Activated CD4-positive, alpha-beta T cell treated with anti-CD3 and anti-CD28 coated beads for 48 hours (primary cell): ENCODE measurements around the gene ATP5F1D.

ENCODE experiments used
- DNase-seq: peaks from one replicate; pipeline ENCODE4 v3.0.0-alpha.2; 2020

The ATP5F1D gene

DNA sequence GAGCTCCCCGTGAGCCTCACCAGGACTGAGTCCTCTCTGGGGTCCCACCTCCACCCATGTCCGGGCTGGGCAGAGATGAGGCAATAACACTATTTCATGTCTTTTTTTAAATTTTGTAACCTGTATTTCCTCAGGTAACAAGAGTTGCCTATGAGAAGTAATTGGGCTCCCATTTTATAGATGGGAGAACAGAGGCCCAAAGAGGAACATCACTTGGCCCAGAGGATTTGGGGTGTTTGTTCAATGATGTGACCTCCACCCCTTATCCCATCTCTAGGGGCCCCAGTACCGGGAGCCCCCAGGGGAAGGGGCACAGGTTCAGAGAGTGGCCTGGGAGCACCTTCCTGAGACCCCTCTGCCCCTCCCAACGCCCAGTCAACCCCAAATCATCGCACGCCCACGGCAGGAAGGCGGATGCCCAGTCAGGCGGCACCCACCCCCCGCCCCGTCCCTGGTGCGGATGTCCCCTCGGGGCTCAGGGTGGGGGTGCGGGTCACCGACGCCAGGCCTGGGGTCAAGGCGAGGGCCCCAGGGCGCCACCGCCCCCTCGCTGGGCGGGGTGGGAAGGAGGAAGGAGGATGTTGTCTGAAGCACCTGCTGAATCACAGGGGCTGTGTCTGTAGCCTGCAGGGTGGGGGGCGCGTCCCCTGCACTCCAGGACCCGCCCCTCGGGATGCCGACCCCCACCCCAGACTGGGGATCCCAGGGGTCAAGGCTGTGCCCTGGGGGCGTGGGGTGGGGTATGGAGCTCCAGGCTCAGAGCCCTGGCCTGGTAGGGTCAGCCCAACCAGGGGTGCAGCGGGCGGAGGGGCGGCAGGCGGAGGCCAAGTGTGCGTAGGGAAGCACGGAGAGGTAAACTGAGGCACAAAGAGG is 18.6 kb downstream of the ATP5F1D start:
- peak; percentile 63 for DNase-seq

- DNase-seq, result peak; percentile 98
These were observed 19.4 kb downstream of the ATP5F1D start for GRCh38 chr19:1260749-1261537.

GRCh38 chr19:1261538-1261797 is 19.9 kb downstream of the ATP5F1D start:
- DNase-seq, result peak; percentile 44

DNA sequence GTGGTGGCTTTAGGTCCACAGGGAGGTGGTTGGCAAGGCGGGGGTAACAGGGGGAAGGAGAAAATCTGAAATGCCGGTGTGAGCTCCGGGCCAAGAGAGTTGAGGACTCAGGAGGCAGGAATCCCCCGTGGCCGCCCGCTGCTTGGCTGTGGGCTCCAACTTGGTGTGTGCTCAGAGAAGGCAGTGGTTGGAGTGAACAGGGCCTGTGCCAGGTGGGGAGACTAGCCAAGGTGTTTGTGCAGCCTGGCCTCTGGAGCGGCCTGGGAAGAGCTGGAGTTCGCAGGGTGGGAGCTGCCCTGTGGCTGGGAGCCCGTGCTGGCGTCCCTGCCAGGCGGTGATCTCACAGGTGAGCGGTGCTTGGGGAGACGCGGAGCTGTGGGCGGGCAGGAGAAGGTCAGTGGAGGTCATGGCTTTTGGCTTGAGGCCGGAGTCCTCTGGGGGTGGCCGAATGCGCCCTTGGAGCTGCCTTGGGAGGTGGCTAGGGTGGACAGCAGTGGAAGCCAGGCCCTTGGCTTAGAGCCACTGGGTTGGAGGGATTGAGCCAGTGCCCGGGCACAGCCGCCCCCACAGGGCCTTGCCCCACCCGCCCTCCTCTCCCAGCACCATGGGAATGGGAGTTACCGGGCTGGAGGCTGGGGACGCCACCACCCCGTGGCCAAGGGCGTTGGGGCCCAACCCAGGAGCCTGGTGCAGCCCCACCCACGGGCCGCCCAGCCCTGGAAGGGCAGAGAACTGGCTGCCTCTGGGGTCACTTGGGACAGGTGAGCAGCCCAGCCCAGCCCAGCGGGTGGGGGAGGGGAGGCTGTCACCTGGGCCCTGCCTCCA is 20.5 kb downstream of the ATP5F1D start:
- peak; percentile 40 for DNase-seq

- DNase-seq, result no peak
These were observed 21.1 kb downstream of the ATP5F1D start for GRCh38 chr19:1262623-1263123.

GRCh38 chr19:1263188-1263587 is 21.6 kb downstream of the ATP5F1D start:
- no peak for DNase-seq

DNA sequence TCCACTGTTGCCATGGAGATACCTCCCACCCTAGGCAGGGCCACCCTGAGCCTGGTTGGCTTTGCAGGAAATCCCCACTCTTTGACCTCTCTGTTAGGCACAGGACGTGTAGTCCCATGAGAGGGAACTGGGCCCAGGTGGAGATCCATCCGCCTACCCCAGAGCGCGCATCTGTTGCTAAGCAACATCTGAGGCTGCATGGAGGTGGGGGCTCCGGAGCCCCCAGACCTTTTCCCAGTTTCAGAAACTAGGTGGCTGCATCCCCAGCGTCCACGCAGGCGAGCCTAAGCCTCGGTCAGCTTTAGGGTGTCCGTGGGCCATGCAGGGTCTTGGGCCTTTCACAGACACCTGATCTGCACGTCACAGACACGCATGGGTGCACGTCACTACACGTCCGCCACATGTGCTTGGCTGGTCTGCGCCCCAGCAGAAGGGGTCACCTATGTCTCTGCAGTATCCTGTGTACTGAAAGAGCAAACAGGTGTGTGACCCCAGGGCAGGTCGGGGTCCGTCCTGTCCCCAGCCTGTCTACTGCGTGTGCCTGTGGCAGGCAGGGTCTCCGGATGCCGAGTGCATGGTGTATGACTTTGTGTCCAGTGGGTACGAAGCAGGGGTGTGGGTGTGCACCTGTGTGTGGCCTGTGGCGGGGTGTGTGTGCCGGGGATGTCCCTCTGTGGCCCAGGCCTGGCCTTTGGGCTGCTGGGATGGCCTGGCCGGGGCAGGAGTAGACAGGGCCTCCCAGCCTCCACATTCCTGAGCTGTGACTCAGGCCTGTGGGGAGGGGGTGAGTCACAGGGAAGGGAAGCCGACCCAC is 23.5 kb downstream of the ATP5F1D start:
- DNase-seq, result no peak

DNA sequence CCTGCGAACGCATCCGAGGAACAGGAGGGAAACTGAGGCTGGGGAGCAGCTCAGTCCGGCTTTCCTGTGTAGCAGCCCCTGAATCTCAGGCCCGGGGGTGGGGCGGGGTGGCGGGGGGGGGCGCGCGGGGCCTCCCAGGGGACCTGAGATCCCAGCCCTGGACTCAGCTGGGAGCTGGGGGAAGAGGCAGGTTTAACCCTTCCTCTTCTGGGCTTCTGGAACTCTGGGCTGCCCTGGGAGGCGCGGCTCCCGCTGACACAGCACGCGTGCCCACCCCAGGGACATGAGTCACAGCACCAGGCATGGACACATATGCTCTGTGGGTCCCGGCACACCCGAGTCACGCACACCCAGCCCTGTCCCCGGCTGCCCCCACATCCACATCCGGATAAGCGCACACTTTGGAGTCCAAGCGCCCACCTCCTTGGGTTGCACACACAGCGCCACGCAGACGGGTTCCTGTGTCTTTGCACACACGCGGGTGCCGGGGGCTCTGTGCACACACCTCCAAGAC is 24.1 kb downstream of the ATP5F1D start:
- peak; percentile 58 for DNase-seq

DNA sequence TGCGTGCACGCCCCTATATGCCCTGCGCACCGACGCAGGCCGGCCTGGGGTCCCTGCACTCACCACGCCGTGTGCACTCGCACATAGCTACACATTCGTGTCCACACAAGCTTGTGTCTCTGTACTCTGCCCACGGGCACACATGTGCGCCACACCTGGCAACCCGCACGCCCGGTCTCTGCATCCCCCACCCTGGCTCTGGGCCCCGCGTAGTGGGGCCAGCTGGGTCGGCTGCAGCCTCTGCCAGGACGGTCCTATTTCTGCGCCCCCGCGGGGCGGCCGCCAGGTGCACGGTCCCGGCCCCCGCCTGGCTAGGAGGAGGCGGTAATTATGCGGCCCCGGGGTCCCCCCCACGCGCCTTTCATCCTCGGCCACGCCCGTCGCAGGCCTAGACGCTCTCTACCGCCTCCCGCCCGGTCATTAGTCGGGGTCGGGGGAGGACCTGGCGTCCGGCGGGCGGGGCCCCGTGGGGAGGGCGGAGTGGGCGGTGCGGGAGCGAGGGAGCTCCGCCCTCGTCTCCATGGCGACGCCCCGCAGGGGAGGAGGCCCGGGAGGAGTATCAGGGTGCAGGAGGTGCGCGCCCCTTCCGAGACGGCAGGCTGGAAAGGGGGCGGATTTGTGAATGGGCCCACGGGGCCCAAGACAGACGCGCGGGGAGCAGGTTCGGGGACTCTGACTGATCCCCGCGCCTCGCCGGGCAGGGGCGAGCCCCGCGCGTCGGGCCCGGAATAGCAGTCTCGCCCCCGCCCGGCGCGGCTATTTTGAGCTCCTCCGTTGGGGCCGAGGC is 24.8 kb downstream of the ATP5F1D start:
- DNase-seq, result peak; percentile 87

DNA sequence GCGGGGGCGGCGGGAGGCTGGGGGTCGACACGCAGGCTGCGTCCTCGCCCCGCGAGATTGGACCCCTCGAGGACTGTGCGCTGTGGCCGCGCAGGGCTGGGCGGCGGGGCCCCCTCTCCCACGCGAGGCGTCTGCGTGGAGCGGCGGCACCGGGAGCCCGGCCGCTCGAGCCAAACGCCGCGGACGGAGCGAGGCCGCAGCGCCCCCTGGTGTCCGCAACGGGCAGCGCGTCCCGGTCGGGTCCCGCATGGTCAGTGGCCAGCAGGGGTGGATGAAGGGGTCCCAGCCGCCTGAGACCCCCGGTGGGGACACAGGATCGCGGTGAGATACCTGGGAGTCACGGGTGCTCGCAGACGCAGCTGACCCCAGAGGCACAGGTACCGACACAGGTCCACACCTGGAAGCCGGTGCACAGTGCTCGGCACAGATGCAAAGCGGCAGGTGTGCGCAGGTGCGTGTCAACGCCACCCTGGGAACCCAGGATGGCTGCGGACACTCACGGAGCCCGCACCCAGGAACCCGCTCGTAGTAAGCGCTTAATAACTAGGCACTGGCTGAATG is 25.4 kb downstream of the ATP5F1D start:
- peak; percentile 73 for DNase-seq

- no peak for DNase-seq
These were observed 26.1 kb downstream of the ATP5F1D start for GRCh38 chr19:1267477-1268225.

DNA sequence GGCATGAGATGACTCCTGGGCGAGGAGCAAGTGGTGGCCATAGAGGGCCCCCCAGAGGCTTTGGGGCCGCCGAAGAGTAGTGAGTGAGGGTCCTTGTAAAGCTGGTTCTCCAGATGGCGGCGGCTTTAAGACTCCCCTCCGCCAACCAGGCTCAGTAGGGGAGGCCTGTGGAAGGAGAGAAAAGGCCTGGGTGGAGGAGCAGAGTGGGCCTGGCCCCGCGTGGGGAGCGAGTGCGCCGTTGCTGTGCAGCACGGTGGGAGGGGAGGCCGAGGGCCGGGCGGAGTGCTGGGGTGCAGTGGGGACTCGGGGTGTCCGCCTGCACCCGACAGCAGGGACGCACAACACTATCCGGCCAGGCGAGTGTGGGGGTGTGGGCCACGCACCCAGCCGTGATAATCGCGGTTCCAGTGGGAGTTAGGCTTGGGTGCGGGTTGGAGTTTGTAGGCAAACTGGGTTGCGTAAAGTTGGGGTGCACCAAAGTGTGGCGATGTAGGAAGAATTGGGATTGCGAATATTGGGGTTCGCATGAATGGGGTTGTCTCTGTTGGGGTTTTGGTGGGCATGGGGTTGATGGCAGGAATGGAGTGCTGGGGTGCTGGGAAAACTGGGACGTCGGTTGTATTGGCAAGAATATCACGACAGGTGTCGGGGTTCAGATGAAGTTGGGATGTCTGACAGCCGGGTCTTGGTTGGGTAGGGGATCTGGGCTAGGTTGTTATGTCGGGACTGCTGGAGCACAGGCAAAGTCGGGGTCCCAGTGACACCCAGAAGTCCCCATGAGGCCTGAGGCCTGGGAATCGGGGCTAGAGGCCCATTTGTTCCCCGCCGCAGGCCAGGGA is 26.9 kb downstream of the ATP5F1D start:
- no peak for DNase-seq

GRCh38 chr19:1269065-1269477 is 27.5 kb downstream of the ATP5F1D start, which contains the start of gene CIRBP:
Gene CIRBP, plus strand, starts transcription at chr19:1269332. Its CDS starts 1,602 bp downstream, at chr19:1270934.
- DNase-seq, result peak; percentile 100

DNA sequence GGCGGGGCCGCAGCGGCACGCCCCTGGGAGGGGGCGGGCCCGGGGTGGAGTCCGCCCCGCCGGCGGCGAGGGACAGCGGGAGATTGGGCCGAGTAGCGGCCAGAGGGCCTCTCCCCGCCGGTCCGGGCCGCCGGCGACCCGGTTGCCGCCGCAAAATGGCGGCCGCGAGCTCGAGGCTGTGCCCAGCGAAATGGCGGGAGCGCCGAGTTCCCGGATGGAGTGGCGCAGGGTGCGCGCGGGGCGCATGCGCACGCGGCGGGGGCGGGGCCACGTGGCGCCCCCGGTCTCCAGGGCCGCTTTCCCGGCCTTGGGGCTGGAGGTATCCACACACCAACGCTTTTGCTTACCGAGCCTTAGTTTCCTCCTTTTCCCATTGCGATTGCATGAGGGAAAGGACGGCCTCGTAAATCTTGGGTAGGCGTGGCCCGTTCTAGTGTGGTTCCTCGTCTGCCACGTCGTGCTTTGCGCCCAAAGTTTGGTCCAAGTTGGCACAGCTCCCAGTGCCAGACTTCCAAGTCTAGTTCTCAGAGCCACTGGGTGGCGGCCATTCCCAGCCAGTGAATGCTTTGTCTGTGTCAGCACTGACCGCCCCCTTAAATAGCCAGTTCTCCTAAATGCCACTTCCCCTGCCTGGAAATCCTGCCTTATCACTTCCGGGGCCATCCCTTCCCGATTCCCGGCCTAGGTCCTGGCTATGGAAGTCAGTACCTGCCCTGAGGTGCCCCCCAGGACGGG is 28.1 kb downstream of the ATP5F1D start:
- DNase-seq, result peak; percentile 90

- DNase-seq, result peak; percentile 47
These were observed 28.8 kb downstream of the ATP5F1D start for GRCh38 chr19:1270213-1270853.

DNA sequence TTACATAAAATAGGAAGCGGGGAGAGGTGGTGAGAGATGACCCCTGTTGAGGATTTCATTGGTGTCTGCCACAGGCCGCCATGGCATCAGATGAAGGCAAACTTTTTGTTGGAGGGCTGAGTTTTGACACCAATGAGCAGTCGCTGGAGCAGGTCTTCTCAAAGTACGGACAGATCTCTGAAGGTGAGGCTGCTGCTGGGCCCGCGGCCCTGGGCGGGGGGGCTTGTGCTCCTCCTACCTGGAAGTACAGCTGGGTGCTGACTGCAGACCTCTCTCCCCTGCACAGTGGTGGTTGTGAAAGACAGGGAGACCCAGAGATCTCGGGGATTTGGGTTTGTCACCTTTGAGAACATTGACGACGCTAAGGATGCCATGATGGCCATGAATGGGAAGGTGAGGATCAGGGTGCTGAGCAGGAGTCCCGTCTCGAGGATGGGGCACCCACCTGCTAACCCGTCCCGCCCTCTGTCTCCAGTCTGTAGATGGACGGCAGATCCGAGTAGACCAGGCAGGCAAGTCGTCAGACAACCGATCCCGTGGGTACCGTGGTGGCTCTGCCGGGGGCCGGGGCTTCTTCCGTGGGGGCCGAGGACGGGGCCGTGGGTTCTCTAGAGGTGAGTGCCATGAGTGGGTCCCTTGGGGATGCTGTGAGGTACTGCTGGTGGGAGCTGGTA is 29.4 kb downstream of the ATP5F1D start:
- no peak for DNase-seq
